Measurements from ENCODE around the gene MYH6. TPM values are rescaled to one million over a fixed set of nuclear protein-coding genes. Genes with fewer than 3 reads are reported as not detected.

The MYH6 gene
- total RNA-seq, 2 donors from 2014 or later = 1.3 TPM; not detected in 1

DNA sequence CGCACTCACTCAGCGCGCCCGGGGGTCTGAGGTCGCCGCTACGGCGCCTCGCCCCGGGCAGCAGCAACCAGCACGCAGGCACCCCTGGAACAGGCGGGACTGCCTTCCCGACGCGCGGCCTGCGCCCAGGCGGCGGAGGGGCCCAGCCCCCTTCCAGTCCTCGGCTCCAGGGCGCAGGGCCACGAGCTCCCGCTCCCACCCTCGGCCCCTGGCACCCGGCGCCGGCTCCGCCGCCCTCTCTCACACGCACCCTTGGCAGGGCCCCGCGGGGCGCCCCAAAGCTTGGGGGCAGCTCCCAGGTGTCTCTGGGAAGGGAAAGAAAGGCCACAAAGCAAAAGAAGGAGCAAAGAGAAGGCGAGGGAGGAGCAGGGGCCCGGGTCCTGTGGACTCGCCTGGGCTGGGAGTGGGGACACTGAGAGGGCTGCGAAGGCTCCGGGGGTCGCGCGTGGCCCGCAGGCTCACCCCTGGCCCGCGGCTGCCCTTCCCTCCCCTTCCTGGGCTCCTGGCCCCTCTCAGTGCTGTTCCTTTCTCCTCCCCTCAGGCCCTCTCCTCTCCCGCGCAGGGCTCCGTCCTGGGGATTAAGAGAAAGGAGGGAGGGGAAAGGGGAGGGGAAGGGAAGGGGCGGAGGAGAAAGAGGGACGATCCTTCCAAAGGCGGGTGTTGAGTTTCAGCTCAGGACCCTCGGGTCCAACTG is 42.2 kb downstream of the MYH6 start:
- intact Hi-C loops (cut with DNase I) = no loop called here
- no peak for DNase-seq (ENCODE audit: low spot score)

DNA sequence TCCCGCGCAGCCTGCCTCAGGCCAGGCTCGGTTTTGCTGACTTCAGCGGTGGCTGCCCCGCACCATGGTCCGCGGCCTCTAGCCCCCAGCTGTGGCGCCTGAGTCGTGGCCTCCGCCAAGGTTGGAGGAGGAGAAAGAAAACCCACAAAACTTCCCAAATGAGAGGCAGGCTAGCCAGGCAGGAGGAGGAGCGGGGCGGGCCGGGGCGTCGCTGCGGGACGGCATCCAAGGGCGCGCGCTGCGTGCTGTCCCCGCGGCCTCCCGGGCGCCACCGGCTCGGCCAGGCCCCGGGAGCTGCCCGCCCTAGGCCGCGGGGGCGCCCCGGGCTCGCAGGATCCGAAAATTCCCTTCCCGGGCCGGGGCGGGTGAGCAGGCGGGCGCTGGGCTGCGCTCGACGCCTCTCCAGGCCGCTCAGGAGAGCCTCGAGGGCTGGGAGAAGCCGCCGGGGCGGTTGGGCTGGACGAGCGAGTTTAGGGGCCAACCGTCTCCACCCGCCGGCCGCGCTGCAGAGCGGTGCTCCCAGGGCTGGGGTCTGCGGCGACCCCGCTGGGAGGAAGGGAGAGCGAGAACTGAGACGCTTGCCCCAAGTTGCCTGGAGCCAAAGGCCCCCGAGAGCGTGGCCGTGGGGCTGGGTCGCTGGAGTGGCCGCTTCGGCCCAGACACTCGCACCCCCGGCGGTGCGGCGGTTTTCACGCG is 42.9 kb downstream of the MYH6 start, which contains the start of gene EFS:
Gene EFS (minus strand): TSS at position 137 of the 696 bp plus-strand sequence. CDS start 147 bp downstream, outside the sequence.
- peak; percentile 88 for DNase-seq (ENCODE audit: low spot score)
- intact Hi-C loops (cut with DNase I) = no loop called here

DNA sequence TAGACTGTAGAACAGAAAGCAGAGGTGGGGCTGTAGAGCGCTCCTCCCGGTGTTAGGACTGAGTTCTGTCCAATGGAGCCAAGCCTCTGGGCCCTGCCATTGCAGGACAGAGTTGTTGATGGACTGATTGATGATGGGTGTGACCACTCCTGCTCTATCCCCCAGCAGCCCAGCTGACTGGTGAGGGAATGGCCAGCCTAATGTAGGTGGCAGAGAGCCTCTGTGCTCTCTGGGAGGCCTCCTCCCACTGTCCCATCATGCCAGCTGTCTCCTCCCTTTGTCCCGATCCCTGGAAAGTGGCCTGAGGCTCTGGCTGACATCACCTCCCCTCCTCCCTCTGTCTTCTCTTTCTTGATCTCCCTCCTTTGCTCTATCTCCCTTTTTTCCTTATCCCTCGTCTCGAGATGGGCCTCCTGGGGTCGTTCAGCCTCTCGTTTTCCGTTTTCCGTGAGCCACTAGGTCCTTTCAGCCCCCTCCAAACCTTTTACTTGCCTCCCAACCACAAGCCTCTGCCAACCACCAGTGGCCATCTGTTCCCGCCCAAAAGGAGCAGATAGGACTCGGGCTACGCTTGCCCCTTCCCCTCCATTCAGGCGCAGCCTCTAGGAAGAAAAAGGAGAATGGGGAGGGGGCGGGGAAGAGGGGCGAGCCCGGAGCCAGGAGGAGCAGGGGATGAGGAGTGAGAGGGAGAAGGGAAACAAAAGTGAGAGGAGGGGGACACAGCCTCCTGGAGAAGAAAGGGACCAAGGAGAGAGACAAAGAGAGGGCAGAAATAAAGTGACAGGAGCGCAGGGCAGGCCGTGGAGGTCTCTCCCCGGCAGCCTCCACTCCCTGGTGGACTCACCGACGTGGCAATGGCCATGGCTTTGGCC is 43.7 kb downstream of the MYH6 start:
- intact Hi-C loops (cut with DNase I) = no loop called here
- DNase-seq (ENCODE audit: low spot score) = no peak

DNA sequence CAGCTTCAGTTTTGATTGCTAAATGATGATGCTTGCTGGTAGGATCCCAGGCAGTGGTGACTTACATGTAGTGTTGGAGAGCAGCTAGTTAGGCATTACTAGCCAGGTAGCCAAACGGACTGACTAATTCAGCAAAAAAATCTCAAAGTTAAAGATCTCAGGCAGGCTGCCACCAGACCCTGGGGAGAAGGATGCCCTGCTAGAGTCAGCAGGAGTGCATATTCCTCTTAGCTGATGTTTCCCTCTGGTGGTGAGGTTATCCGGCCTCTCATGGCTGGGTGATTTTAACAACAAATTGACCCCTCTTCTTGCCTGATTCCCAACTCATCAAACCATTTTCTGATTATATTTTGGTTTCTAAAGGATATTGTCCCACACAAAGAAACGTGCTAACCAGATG is 45.9 kb downstream of the MYH6 start:
- intact Hi-C loops (cut with DNase I) = no loop called here
- DNase-seq (ENCODE audit: low spot score) = no peak

DNA sequence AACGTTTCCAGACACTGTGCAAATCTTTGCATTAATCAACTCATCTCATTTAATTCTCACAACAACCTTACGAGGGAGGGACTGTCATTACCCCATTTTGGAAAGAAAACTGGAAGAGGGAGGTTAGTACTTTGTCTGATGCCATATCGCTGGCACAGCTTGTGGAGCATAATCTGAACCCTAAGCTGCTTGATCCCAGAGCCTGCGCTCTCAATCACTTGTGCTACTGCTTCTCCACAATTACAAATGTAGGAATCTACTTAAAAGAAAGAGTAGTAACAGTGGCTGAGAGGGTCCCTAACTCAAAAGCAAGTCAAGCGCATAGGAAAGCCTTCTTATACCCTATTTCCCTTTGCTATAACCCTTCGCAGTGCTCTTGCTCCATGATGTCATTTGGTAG is 46.3 kb downstream of the MYH6 start:
- intact Hi-C loops (cut with DNase I) = no loop called here

DNA sequence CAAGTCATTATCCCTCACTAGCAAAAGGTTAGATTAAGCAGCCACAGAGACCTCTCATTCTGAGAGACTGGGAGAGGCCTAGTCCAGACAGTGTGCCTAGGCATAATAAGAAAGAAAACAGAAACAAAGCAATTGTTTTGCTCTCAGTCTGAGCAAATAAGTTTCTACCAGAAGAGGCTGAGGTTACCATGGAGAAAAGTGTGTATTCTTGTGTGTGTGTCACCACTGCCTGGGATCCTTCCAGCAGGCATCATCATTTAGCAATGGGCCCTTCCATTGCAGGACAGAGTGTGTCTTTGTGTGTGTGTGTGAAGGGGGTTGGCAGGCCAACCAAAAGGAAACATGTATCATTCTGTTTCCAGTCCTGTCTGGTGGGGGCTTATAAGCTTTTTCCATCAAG is 46.8 kb downstream of the MYH6 start:
- no peak for DNase-seq (ENCODE audit: low spot score)
- intact Hi-C loops (cut with DNase I) = no loop called here

More for the DNA sequence above, 46.3 kb downstream of the MYH6 start:
- no peak for DNase-seq (ENCODE audit: low spot score)

DNA sequence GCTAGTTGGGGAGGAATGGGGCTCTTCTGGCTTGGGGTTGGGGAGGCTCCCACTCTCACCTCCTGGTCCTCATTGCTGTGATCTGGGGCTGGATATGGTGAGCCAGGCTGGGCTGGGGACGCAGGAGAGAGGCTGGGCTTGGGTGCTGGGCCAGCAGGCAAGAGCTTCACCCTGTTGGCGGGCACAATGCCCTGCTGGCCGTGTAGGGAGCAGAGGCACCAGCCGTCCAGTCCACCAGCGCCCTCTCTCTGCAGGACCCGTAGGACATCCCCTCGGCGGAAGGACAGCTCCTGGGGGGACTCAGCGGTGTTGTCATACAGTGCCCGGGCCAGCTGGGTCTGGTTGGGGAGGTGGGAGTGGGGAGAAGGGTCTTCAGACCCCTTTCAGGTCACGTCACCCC is 47.6 kb downstream of the MYH6 start:
- DNase-seq (ENCODE audit: low spot score) = no peak
- intact Hi-C loops (cut with DNase I) = no loop called here

DNA sequence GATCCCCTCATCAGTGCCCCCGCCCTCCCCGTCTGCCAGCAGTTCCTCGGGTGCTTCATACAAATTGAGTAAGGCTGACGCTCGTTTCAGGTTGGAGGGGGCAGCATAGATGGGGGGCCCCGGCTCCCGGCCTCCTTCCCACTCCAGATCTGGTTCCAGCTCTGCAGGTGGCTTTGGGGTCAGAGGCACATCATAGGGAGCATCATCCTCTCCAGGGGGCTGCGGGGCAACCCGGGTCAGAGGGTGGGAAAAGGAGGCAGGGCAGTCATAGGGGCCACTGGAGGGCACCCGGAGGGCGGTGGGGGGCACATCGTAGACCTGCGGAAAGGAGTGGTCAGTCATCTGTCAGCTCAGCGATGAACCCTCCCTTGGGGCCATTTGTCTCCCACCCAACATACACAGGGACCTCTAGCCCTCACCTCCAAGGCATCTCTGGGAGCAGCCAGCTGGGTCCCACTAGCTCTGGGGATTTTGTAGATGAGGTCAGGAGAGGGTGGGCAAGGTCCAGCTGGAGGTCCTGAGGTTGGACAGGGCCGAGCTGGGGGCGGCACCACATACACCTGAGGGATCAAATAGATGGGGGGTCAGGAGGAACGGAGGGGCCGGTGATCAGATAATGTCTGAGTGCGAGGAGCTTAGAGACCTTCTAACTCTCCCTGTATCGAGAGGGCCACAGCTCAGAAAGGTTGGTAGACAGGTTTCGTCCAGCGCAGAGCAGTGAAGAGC is 48.2 kb downstream of the MYH6 start:
- DNase-seq (ENCODE audit: low spot score) = no peak
- intact Hi-C loops (cut with DNase I) = no loop called here

DNA sequence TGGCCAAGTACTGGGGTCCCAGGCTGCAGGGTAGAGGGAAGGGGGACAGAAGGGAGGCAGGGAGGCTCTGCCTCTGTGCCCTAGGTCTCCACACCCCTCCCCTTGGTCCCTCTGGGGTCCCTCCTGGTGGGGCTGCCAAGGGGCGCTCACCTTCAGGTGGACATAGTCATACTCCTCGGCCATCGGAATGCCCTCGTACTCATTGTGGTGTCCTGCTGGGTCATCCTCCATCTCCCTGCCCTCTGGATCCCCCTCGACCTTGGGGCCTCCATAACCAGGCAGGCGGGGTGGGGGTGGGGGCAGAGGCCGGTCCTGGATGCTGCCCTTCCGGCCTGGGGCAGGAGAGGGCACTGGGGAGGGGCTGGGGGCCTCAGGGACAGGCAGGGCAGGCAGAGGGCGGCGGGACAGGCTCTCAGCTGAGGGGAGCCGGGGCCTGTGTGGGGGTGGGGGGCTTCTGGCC is 48.9 kb downstream of the MYH6 start:
- intact Hi-C loops (cut with DNase I) = no loop called here
- no peak for DNase-seq (ENCODE audit: low spot score)

DNA sequence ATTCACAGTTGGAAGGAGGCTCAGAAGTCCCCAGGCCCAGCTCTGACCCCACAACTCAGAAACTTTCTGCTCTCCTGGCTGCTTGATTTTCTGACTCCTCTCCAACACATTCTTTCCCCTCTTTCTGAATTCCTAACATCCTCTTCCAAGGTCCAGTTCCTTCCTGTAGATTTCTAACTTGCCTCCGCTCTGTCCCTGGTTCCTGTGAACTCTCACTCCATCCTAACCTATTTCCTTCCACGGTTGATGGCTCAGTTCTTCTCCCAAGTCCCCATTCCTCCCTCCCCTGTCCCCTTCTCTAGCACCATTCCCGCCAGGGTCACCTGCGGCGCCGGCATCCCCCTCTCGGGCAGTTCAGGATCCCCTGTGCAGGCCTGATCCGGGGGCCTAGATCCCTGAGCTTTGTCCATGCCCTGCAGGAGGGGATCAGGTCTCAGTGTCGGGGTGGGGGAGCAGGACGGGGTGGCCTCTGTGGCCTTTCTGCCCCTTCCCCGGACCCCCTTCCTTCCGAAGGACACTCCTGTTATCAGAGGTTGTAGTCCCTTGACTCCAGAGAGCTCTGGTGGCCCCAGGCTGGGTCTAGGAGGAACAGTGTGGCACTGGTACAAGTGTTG is 49.4 kb downstream of the MYH6 start:
- no peak for DNase-seq (ENCODE audit: low spot score)
- intact Hi-C loops (cut with DNase I) = no loop called here

DNA sequence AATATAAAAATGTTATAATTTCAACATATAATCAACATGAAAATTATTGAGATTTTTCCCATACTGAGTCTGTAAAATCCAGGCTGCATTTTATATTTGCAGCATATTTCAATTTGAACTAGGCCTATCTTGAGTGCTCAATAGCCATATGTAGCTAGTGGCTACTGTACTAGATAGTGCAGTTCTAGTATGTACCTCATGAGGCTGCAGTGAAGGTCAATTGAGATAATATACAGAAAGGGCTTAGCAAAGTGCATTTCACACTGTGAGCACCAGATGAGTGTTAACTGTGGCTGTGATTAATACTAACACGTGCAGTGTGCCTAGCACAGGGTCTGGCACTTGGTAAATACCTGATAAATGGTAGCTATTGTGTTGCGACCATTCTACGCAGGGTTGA is 50.0 kb downstream of the MYH6 start:
- intact Hi-C loops (cut with DNase I) = no loop called here
- DNase-seq (ENCODE audit: low spot score) = no peak

DNA sequence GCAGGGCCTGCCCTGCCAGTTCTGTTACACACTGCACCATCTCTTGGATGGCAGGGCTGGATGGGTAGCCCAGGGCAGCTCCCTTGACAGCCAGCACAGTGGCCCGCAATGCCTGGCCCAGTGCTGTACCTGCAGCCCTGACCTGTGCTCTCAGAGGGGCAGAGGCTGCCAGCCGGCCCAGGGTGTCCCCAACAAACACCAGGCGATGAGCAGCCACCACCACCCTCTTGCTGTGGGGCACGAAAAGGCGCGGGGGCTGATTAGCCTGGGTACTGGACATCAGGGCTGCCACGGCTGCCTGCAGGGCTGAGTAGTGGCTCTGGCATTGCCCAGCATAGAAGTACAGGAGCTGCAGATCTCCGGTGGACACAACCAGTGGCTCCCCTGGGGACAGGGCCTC is 50.8 kb downstream of the MYH6 start:
- intact Hi-C loops (cut with DNase I) = no loop called here
- peak; percentile 68 for DNase-seq (ENCODE audit: low spot score)

DNA sequence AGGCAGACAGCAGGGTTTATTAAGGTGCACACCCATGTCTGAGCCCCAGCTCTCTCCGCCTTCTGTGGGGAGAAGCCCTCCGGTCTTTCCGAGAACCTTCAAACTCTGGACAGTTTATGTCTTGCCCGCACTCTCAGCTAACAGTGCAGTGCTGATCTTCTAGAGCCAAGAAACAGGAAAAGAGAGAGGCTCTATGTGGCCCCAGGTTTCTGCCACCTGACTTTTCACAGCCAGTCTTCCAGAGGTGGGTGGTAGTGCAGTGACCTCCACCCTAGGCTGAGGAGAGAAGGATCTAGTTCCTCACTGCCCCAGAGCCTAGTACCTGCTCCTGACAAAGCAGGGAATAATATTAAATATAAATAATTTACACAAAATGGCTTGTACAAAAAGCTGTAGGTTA is 51.4 kb downstream of the MYH6 start:
- intact Hi-C loops (cut with DNase I) = no loop called here
- no peak for DNase-seq (ENCODE audit: low spot score)

DNA sequence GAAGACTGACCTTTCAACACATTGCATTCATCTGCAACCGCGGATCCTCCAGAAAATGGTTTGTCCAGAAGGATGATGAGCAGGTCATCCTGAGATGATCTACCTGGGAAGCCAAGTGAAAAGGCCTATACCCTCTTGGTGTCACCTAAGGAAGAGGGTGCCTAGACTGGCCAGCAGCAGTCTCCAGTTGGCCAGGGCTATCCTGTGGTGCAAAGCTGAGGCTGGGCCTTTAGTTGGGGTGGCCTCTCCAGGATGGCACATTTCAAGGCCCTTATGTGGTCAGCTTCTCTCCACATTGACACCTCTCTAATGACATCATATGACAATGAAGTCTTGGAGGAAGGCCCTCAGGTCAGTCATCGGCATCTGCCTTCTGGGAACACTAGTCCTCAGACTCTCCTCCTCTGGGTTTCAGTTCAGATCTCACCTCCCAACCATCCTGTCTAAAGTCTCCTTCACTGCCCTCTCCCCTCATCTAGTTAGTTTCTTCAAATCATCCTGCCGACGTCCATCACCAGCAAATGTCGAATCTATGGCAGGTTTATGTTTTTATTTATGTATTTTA is 52.1 kb downstream of the MYH6 start:
- intact Hi-C loops (cut with DNase I) = no loop called here
- DNase-seq (ENCODE audit: low spot score) = no peak

DNA sequence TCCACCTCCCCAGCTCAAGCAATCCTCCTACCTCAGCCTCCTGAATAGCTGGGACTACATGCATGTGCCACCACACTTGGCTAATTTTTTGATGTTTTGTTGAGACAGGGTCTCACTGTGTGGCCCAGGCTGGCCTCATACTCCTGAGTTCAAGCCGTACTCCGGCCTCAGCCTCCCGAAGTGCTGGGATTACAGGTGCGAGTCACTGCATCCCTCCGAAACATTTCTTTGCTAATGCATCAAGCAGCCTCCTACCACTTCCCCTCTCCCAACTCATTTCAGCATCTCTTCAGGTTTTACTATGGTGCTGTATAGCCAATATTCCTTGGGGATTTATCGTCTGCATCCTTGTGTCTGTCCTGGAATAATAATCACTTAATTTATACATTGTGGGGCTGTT is 53.1 kb downstream of the MYH6 start:
- intact Hi-C loops (cut with DNase I) = no loop called here
- DNase-seq (ENCODE audit: low spot score) = no peak

DNA sequence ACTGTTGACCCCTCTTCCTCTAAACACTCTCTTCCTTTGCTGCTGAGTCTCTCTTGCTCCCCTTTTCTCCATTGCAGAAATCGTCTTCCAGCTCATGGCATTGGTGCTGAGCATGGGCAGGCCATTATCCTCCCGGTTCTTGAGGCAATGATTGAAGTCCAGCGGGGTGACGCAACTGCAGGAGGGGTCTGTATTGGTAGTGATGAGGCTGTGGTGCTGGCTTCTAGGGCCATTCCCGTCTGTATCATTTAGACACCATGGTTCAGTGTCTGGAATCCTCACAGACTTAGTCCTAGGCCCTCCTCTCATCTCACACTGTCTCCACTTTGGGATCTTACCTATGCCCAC is 54.7 kb downstream of the MYH6 start:
- intact Hi-C loops (cut with DNase I) = no loop called here
- no peak for DNase-seq (ENCODE audit: low spot score)

DNA sequence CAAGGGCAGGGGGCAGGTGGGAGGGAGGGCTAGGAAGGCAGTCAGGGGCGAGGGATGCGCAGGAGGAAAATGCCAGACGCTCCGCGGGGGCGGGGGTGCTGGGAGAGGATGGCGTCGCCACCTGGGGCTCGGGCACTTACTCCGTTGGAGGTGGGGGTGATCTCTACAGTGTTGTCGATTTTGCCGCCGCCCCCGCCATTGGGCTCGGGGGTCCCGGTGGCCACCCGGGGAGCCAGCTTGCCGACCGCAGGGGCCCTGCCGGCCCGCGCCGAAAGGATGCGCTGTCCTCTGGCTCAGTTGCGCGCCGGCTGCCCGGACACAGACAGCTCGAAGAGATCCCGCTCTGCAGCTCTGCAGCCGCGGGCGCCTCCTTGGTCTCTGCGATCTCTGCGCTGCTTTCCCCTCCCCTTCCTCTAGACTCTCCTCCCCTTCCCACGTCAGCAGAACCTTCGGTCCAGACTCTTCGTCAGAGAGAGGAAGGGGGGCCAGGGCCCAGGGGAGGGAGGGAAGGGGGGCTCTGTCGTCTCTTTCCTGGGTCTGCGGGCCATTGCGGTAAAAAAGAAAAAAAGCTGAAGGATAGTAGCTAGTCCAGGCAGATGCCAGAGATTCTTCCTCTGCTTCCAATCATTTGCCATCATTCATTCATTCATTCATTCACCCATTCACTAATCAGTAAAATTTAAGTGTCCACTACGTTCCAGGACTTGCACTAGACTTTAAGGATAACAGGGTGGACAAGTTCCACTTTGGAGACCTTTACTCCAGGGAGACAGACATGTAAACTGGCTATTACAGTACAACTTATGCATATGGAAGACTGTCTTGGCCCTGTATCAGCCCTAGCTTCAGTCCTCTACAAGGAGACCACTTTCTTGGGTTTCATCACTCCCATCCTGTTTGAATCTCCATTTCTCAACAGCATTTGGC is 55.3 kb downstream of the MYH6 start, which contains the start of gene SLC22A17:
Gene SLC22A17 (minus strand): TSS at position 382 of the 927 bp plus-strand sequence.
- peak; percentile 93 for DNase-seq (ENCODE audit: low spot score)
- intact Hi-C loops (cut with DNase I) = no loop called here
